Measurements from ENCODE around the gene ADGRG2. TPM values are rescaled to one million over a fixed set of nuclear protein-coding genes. Genes with fewer than 3 reads are reported as not detected.

ADGRG2 gene
- polyA plus RNA-seq, 1 donor from 2014 or later: 0.05 TPM

- H3K36me3 ChIP-seq (ENCODE audit: insufficient read depth, low read length): no peaks in the 10 kb centered on the region
- TF ChIP-seq RAD21 (conservative IDR thresholded peaks at IDR 0.05) (no peak), SMC3 (conservative IDR thresholded peaks at IDR 0.05; ENCODE audit: poor library complexity) (no peak)
- no peak overlapping the region for H2AFZ ChIP-seq (ENCODE audit: low read depth, low read length)
- no peaks in the 10 kb centered on the region for H4K20me1 ChIP-seq (ENCODE audit: insufficient read depth)
- H3K9me2 ChIP-seq (ENCODE audit: insufficient read depth, low read length): no peaks in the 10 kb centered on the region
- H3K4me3 ChIP-seq (ENCODE audit: low read length): no peak overlapping the region
- no peaks in the 10 kb centered on the region for H3K9me3 ChIP-seq (ENCODE audit: low read length)
- H3F3A ChIP-seq (ENCODE audit: insufficient read depth, low read length, poor library complexity, severe bottlenecking): no peaks in the 10 kb centered on the region
- H3K9ac ChIP-seq (ENCODE audit: low read length): no peak overlapping the region
- no peak overlapping the region for H3K4me2 ChIP-seq (ENCODE audit: low read length)
- H3K27me3 ChIP-seq (ENCODE audit: insufficient read depth, low read depth, low read length): no peaks in the 10 kb centered on the region
- H3K27ac ChIP-seq (ENCODE audit: low read length): no peak overlapping the region
- H3K79me2 ChIP-seq (replicated peaks; ENCODE audit: insufficient read depth, low read length): no peaks in the 10 kb centered on the region
These were observed 155.6 kb downstream of the ADGRG2 start for GRCh38 chrX:18966624-18967023.

DNA sequence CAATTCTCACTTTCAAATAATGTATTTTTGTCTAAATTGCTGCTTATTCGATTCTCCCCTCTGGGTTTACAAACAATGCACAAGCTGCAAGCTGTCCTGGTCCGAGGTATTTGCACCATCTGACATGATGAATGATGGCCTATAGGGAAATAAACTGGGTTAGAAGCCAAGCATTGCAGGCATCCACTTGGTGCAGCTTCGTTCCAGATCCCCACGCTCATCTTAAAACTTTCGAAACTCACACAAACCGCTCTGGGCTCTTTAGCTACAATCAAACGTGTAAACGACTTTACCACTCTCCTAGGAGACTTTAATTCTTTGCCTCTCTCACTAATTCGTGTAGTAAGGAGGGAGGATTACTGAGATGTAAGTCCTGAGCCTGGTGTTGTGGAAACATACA lies 157.4 kb downstream of the ADGRG2 start:
- Histone ChIP-seq H3K9ac (ENCODE audit: low read length) (no peak overlapping the region), H3K27me3 (ENCODE audit: insufficient read depth, low read depth, low read length) (no peaks in the 10 kb centered on the region), H3K9me2 (ENCODE audit: insufficient read depth, low read length) (no peaks in the 10 kb centered on the region), H2AFZ (ENCODE audit: low read depth, low read length) (no peak overlapping the region), H4K20me1 (ENCODE audit: insufficient read depth) (no peaks in the 10 kb centered on the region), H3K36me3 (ENCODE audit: insufficient read depth, low read length) (no peaks in the 10 kb centered on the region), H3K79me2 (replicated peaks; ENCODE audit: insufficient read depth, low read length) (no peaks in the 10 kb centered on the region), H3F3A (ENCODE audit: insufficient read depth, low read length, poor library complexity, severe bottlenecking) (no peaks in the 10 kb centered on the region), H3K4me3 (ENCODE audit: low read length) (no peak overlapping the region), H3K9me3 (ENCODE audit: low read length) (no peaks in the 10 kb centered on the region), H3K27ac (ENCODE audit: low read length) (no peak overlapping the region), H3K4me2 (ENCODE audit: low read length) (no peak overlapping the region)
- TF ChIP-seq POLR2AphosphoS5 (IDR thresholded peaks at IDR 0.05) (no peak), RAD21 (conservative IDR thresholded peaks at IDR 0.05) (no peak), SMC3 (conservative IDR thresholded peaks at IDR 0.05; ENCODE audit: poor library complexity) (no peak), MXI1 (conservative IDR thresholded peaks at IDR 0.05; ENCODE audit: poor library complexity, severe bottlenecking) (no peak), TAF1 (IDR thresholded peaks at IDR 0.05; ENCODE audit: low read depth) (no peak), EP300 (conservative IDR thresholded peaks at IDR 0.05; ENCODE audit: poor library complexity, severe bottlenecking) (no peak), EZH2 (IDR thresholded peaks at IDR 0.05; ENCODE audit: borderline replicate concordance, insufficient read depth, low read length, poor library complexity, severe bottlenecking) (no peak)
- TF ChIP-seq, protein P1, sequence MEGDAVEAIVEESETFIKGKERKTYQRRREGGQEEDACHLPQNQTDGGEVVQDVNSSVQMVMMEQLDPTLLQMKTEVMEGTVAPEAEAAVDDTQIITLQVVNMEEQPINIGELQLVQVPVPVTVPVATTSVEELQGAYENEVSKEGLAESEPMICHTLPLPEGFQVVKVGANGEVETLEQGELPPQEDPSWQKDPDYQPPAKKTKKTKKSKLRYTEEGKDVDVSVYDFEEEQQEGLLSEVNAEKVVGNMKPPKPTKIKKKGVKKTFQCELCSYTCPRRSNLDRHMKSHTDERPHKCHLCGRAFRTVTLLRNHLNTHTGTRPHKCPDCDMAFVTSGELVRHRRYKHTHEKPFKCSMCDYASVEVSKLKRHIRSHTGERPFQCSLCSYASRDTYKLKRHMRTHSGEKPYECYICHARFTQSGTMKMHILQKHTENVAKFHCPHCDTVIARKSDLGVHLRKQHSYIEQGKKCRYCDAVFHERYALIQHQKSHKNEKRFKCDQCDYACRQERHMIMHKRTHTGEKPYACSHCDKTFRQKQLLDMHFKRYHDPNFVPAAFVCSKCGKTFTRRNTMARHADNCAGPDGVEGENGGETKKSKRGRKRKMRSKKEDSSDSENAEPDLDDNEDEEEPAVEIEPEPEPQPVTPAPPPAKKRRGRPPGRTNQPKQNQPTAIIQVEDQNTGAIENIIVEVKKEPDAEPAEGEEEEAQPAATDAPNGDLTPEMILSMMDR (IDR thresholded peaks at IDR 0.05; ENCODE audit: poor library complexity, severe bottlenecking): no peak
- TF ChIP-seq, protein P2, sequence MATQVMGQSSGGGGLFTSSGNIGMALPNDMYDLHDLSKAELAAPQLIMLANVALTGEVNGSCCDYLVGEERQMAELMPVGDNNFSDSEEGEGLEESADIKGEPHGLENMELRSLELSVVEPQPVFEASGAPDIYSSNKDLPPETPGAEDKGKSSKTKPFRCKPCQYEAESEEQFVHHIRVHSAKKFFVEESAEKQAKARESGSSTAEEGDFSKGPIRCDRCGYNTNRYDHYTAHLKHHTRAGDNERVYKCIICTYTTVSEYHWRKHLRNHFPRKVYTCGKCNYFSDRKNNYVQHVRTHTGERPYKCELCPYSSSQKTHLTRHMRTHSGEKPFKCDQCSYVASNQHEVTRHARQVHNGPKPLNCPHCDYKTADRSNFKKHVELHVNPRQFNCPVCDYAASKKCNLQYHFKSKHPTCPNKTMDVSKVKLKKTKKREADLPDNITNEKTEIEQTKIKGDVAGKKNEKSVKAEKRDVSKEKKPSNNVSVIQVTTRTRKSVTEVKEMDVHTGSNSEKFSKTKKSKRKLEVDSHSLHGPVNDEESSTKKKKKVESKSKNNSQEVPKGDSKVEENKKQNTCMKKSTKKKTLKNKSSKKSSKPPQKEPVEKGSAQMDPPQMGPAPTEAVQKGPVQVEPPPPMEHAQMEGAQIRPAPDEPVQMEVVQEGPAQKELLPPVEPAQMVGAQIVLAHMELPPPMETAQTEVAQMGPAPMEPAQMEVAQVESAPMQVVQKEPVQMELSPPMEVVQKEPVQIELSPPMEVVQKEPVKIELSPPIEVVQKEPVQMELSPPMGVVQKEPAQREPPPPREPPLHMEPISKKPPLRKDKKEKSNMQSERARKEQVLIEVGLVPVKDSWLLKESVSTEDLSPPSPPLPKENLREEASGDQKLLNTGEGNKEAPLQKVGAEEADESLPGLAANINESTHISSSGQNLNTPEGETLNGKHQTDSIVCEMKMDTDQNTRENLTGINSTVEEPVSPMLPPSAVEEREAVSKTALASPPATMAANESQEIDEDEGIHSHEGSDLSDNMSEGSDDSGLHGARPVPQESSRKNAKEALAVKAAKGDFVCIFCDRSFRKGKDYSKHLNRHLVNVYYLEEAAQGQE (IDR thresholded peaks at IDR 0.05; ENCODE audit: borderline replicate concordance): no peak

DNA sequence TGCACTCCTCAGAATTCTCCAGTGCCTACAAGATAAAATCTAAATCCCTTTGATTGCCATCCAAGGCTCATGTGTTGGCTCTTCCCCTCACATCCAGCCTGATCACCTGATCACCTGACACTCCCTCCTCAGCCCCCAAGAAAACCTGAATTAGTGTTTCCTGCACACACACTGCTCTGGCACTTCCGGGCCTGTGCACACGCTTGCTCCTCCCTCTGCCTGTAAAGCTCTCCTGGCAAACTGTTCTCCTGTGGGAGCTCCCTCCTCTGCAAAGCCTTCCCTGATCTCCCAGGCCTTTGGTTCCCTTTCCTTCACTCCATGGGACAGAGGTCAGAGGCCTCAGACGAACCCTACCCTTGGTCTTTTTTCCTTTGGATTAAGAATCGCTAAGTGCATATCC lies 158.2 kb downstream of the ADGRG2 start:
- Histone ChIP-seq H3K27ac (ENCODE audit: low read length) (no peak overlapping the region), H3K9me2 (ENCODE audit: insufficient read depth, low read length) (no peaks in the 10 kb centered on the region), H3F3A (ENCODE audit: insufficient read depth, low read length, poor library complexity, severe bottlenecking) (no peaks in the 10 kb centered on the region), H3K9ac (ENCODE audit: low read length) (no peak overlapping the region), H3K36me3 (ENCODE audit: insufficient read depth, low read length) (no peaks in the 10 kb centered on the region), H3K4me3 (ENCODE audit: low read length) (no peak overlapping the region), H4K20me1 (ENCODE audit: insufficient read depth) (no peaks in the 10 kb centered on the region), H3K4me2 (ENCODE audit: low read length) (no peak overlapping the region), H3K79me2 (replicated peaks; ENCODE audit: insufficient read depth, low read length) (no peaks in the 10 kb centered on the region), H3K9me3 (ENCODE audit: low read length) (no peaks in the 10 kb centered on the region), H3K27me3 (ENCODE audit: insufficient read depth, low read depth, low read length) (no peaks in the 10 kb centered on the region), H2AFZ (ENCODE audit: low read depth, low read length) (no peak overlapping the region)
- TF ChIP-seq, protein P1 (IDR thresholded peaks at IDR 0.05; ENCODE audit: poor library complexity, severe bottlenecking): no peak
- no peak for TF ChIP-seq POLR2AphosphoS5 (IDR thresholded peaks at IDR 0.05)
- TF ChIP-seq RAD21 (conservative IDR thresholded peaks at IDR 0.05): no peak
- no peak for TF ChIP-seq SMC3 (conservative IDR thresholded peaks at IDR 0.05; ENCODE audit: poor library complexity)
